HEK293 (cell line): ENCODE data around the gene CACNA2D3.

Experiments
- CTCF ChIA-PET: fragments of 350-600 bp; formaldehyde crosslinking; extraction: SDS; loops from one replicate; lab custom pipeline; 2021; ENCODE audit warnings: antibody characterized with exemption; lab: Yijun Ruan, JAX
- POLR2A ChIA-PET: fragments of 300-600 bp; formaldehyde crosslinking; extraction: SDS; loops from one replicate; lab custom pipeline; 2020; ENCODE audit warnings: antibody characterized with exemption, inconsistent platforms; lab: Yijun Ruan, JAX
- H3K27ac ChIP-seq: fragments of 200-500 bp; sonication (Bioruptor generic); 2 replicates; pipeline ENCODE4 v1.5.1; 2014; ENCODE audit warnings: low read depth, low read length, control low read depth, inconsistent platforms; ENCODE audit errors: extremely low read depth
- H3K36me3 ChIP-seq, 2 experiments: fragments of 200-500 bp in 1 of 2; sonication (Bioruptor generic) in 1 of 2; 1 replicate in 1 of 2; 2 replicates in 1 of 2; pipeline ENCODE4 v1.5.1; 2014 to 2017; ENCODE audit warnings: inconsistent platforms in 2 of 2, low read length in 2 of 2; ENCODE audit not compliant: control insufficient read depth in 2 of 2, insufficient read depth in 1 of 2
- H3K4me1 ChIP-seq: fragments of 200-500 bp; sonication (Bioruptor generic); 2 replicates; pipeline ENCODE4 v1.5.1; 2014; ENCODE audit warnings: mild to moderate bottlenecking, low read length, inconsistent platforms; ENCODE audit not compliant: control insufficient read depth, insufficient read depth
- H3K4me3 ChIP-seq: 2 replicates; pipeline ENCODE4 v1.5.1; 2011; ENCODE audit warnings: low read depth, mild to moderate bottlenecking, control low read depth, low read length, moderate library complexity
- H3K9me3 ChIP-seq: fragments of 200-500 bp; sonication (Bioruptor generic); 2 replicates; pipeline ENCODE4 v1.5.1; 2014; ENCODE audit warnings: low read depth, low read length, inconsistent platforms; ENCODE audit not compliant: control insufficient read depth, insufficient read depth
- AEBP2 ChIP-seq: fragments of 450-650 bp; formaldehyde crosslinking; IDR thresholded peaks from 2 replicates; pipeline ENCODE4 v1.5.1; 2016; ENCODE audit warnings: missing biosample characterization, missing genetic modification characterization, borderline replicate concordance
- FEZF1 ChIP-seq: fragments of 450-650 bp; formaldehyde crosslinking; IDR thresholded peaks from 2 replicates; pipeline ENCODE4 v1.5.1; 2016; ENCODE audit warnings: missing biosample characterization, missing genetic modification characterization
- GFI1B ChIP-seq: fragments of 450-650 bp; formaldehyde crosslinking; IDR thresholded peaks from 2 replicates; pipeline ENCODE4 v1.5.1; 2016; ENCODE audit warnings: missing biosample characterization, missing genetic modification characterization
- KLF16 ChIP-seq: fragments of 450-650 bp; formaldehyde crosslinking; IDR thresholded peaks from 2 replicates; pipeline ENCODE4 v1.5.1; 2017; ENCODE audit warnings: missing biosample characterization, missing genetic modification characterization
- MEIS1 ChIP-seq: sonication (generic); formaldehyde crosslinking; IDR thresholded peaks from 2 replicates; pipeline ENCODE4 v1.8.1; 2022; ENCODE audit warnings: missing genetic modification reagents, mild to moderate bottlenecking, borderline replicate concordance
- TCF7L2 ChIP-seq: IDR thresholded peaks from 2 replicates; pipeline ENCODE4 v1.6.1; 2011; ENCODE audit warnings: low read depth, mild to moderate bottlenecking, inconsistent platforms, low read length, moderate library complexity, borderline replicate concordance
- ZBTB48 ChIP-seq: fragments of 450-650 bp; formaldehyde crosslinking; IDR thresholded peaks from 2 replicates; pipeline ENCODE4 v1.5.1; 2016; ENCODE audit warnings: missing biosample characterization, missing genetic modification characterization
- ZBTB7A ChIP-seq: fragments of 450-650 bp; formaldehyde crosslinking; IDR thresholded peaks from 2 replicates; pipeline ENCODE4 v1.5.1; 2016; ENCODE audit warnings: low read depth, missing biosample characterization, missing genetic modification characterization
- ZIC2 ChIP-seq: fragments of 450-650 bp; formaldehyde crosslinking; IDR thresholded peaks from 2 replicates; pipeline ENCODE4 v1.5.1; 2016; ENCODE audit warnings: missing biosample characterization, missing genetic modification characterization
- ZNF121 ChIP-seq: fragments of 450-650 bp; formaldehyde crosslinking; IDR thresholded peaks from 2 replicates; pipeline ENCODE4 v1.5.1; 2016; ENCODE audit warnings: missing biosample characterization, missing genetic modification characterization
- ZNF19 ChIP-seq: fragments of 450-650 bp; formaldehyde crosslinking; IDR thresholded peaks from 2 replicates; pipeline ENCODE4; 2016; ENCODE audit warnings: missing biosample characterization, missing genetic modification characterization, low read depth
- ZNF202 ChIP-seq: fragments of 450-650 bp; formaldehyde crosslinking; IDR thresholded peaks from 2 replicates; pipeline ENCODE4 v1.5.1; 2016; ENCODE audit warnings: missing biosample characterization, missing genetic modification characterization, borderline replicate concordance
- ZNF280D ChIP-seq: fragments of 450-650 bp; formaldehyde crosslinking; IDR thresholded peaks from 2 replicates; pipeline ENCODE4 v1.5.1; 2016; ENCODE audit warnings: missing biosample characterization, missing genetic modification characterization
- ZNF324 ChIP-seq: fragments of 450-650 bp; formaldehyde crosslinking; IDR thresholded peaks from 2 replicates; pipeline ENCODE4 v1.5.1; 2016; ENCODE audit warnings: missing biosample characterization, missing genetic modification characterization
- ZNF341 ChIP-seq: fragments of 450-650 bp; formaldehyde crosslinking; IDR thresholded peaks from 2 replicates; pipeline ENCODE4; 2016; ENCODE audit warnings: low read depth, missing biosample characterization, missing genetic modification characterization
- ZNF366 ChIP-seq: fragments of 450-650 bp; formaldehyde crosslinking; conservative IDR thresholded peaks from 2 replicates; pipeline ENCODE4 v1.5.1; 2016; ENCODE audit warnings: missing biosample characterization, missing genetic modification characterization
- ZNF510 ChIP-seq: fragments of 450-650 bp; formaldehyde crosslinking; IDR thresholded peaks from 2 replicates; pipeline ENCODE4 v1.5.1; 2018; ENCODE audit warnings: mild to moderate bottlenecking, missing genetic modification characterization, missing biosample characterization; ENCODE audit not compliant: insufficient replicate concordance
- ZNF529 ChIP-seq: fragments of 450-650 bp; formaldehyde crosslinking; IDR thresholded peaks from 2 replicates; pipeline ENCODE4 v1.5.1; 2017; ENCODE audit warnings: missing genetic modification characterization, missing biosample characterization; ENCODE audit not compliant: insufficient replicate concordance
- ZNF555 ChIP-seq: fragments of 450-650 bp; formaldehyde crosslinking; conservative IDR thresholded peaks from 2 replicates; pipeline ENCODE4 v1.5.1; 2017; ENCODE audit warnings: missing biosample characterization, mild to moderate bottlenecking, missing genetic modification characterization, inconsistent platforms
- ZNF558 ChIP-seq: fragments of 450-650 bp; formaldehyde crosslinking; IDR thresholded peaks from 2 replicates; pipeline ENCODE4 v1.5.1; 2016; ENCODE audit warnings: missing biosample characterization, missing genetic modification characterization
- ZNF610 ChIP-seq: fragments of 450-650 bp; formaldehyde crosslinking; IDR thresholded peaks from 2 replicates; pipeline ENCODE4 v1.5.1; 2016; ENCODE audit warnings: missing biosample characterization, missing genetic modification characterization, borderline replicate concordance
- ZNF624 ChIP-seq: fragments of 450-650 bp; formaldehyde crosslinking; IDR thresholded peaks from 2 replicates; pipeline ENCODE4 v1.5.1; 2017; ENCODE audit warnings: missing biosample characterization, missing genetic modification characterization
- ZNF664 ChIP-seq: fragments of 450-650 bp; formaldehyde crosslinking; IDR thresholded peaks from 2 replicates; pipeline ENCODE4 v1.5.1; 2016; ENCODE audit warnings: missing biosample characterization, missing genetic modification characterization
- ZNF701 ChIP-seq: fragments of 450-650 bp; formaldehyde crosslinking; IDR thresholded peaks from 2 replicates; pipeline ENCODE4 v1.5.1; 2016; ENCODE audit warnings: missing biosample characterization, missing genetic modification characterization
- ZSCAN23 ChIP-seq: fragments of 450-650 bp; formaldehyde crosslinking; IDR thresholded peaks from 2 replicates; pipeline ENCODE4 v1.5.1; 2016; ENCODE audit warnings: missing biosample characterization, missing genetic modification characterization
- ZXDB ChIP-seq: fragments of 450-650 bp; formaldehyde crosslinking; IDR thresholded peaks from 2 replicates; pipeline ENCODE4 v1.5.1; 2016; ENCODE audit warnings: missing biosample characterization, missing genetic modification characterization
- TF ChIP-seq, protein P1 (sequence below): fragments of 450-650 bp; formaldehyde crosslinking; IDR thresholded peaks from 2 replicates; pipeline ENCODE4 v1.5.1; 2016; ENCODE audit warnings: missing biosample characterization, missing genetic modification characterization
- TF ChIP-seq, protein P2 (sequence below): fragments of 450-650 bp; formaldehyde crosslinking; IDR thresholded peaks from 2 replicates; pipeline ENCODE4 v1.5.1; 2016; ENCODE audit warnings: missing biosample characterization, missing genetic modification characterization

Gene CACNA2D3

DNA sequence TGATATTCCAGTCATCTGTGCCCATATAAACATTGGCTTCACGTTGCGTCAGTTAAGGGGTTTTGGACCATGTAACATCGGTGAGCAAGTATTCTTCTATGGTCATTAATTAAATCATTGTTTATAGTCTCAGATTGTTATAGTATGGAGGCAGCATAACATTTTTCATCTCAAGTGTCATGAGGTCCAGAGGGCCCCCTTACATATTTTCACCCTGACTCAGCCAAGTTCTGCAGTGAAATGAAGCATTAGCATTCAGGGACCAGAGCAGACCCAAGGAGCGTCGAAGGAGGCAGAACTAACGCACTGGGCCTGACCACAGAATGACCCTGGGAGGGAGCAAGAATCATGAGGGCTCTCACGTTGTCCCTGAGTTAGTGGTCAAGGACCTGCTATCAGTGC lies 634.0 kb downstream of the CACNA2D3 start:
- Histone ChIP-seq H3K4me1 (no peaks in the 10 kb centered on the region), H3K36me3 (no peaks in the 10 kb centered on the region), H3K4me3 (no peak overlapping the region), H3K27ac (no peak overlapping the region), H3K9me3 (no peaks in the 10 kb centered on the region)
- ChIA-PET CTCF (no interaction called here), POLR2A (no interaction called here)
- no peak for TF ChIP-seq AEBP2 (tag by site-specific recombination)
- no peak for TF ChIP-seq ZNF202 (tag by site-specific recombination)
- no peak for TF ChIP-seq FEZF1 (tag by site-specific recombination)
- TF ChIP-seq ZNF19 = no peak
- TF ChIP-seq TCF7L2 = no peak
- TF ChIP-seq ZNF558 (tag by site-specific recombination) = no peak
- no peak for TF ChIP-seq ZNF280D (tag by site-specific recombination)
- TF ChIP-seq ZBTB48 (tag by site-specific recombination) = no peak
- no peak for TF ChIP-seq ZNF121 (tag by site-specific recombination)
- TF ChIP-seq ZNF701 (tag by site-specific recombination) = no peak
- no peak for TF ChIP-seq ZNF529
- TF ChIP-seq ZBTB7A (tag by site-specific recombination) = no peak

- H3K27ac ChIP-seq = no peak overlapping the region
- no peak for TF ChIP-seq MEIS1
- TF ChIP-seq ZNF664 (tag by site-specific recombination) = no peak
- no peak for TF ChIP-seq ZSCAN23 (tag by site-specific recombination)
- no peak for TF ChIP-seq ZNF324
- no peaks in the 10 kb centered on the region for H3K36me3 ChIP-seq
- H3K9me3 ChIP-seq = no peaks in the 10 kb centered on the region
- H3K4me3 ChIP-seq = no peak overlapping the region
- ChIA-PET POLR2A (no interaction called here), CTCF (no interaction called here)
- no peaks in the 10 kb centered on the region for H3K4me1 ChIP-seq
Measured at GRCh38 chr3:54758461-54758860, 636.1 kb downstream of the CACNA2D3 start.

DNA sequence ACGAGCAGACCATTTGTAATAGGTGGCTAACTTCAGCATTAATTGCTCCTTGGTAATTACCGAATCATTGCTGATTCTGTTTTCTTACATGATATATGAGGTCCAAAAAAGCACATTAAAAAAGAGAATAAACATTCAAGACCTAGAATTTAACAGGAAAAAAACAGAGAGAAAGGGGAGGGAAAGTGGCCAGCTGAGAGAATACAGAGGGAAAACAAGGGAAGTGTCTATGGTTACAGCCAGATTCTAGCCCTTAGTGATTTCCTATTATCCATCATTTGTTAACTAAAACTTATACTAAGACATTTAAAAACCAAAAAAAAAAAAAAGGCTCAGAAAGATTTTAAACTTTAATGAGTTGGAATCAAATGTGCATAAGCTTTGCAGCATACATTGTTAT lies 636.8 kb downstream of the CACNA2D3 start:
- TF ChIP-seq GFI1B (tag by site-specific recombination) (no peak), KLF16 (tag by site-specific recombination) (no peak), ZNF610 (tag by site-specific recombination) (no peak), ZNF366 (tag by site-specific recombination) (no peak), ZNF510 (tag by site-specific recombination) (no peak), ZNF624 (no peak), ZBTB48 (tag by site-specific recombination) (no peak), ZXDB (tag by site-specific recombination) (no peak), ZNF555 (no peak), ZIC2 (tag by site-specific recombination) (no peak), ZNF341 (tag by site-specific recombination) (no peak), FEZF1 (tag by site-specific recombination) (no peak)
- TF ChIP-seq, protein P1, sequence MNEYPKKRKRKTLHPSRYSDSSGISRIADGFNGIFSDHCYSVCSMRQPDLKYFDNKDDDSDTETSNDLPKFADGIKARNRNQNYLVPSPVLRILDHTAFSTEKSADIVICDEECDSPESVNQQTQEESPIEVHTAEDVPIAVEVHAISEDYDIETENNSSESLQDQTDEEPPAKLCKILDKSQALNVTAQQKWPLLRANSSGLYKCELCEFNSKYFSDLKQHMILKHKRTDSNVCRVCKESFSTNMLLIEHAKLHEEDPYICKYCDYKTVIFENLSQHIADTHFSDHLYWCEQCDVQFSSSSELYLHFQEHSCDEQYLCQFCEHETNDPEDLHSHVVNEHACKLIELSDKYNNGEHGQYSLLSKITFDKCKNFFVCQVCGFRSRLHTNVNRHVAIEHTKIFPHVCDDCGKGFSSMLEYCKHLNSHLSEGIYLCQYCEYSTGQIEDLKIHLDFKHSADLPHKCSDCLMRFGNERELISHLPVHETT (tag by site-specific recombination) = no peak
- TF ChIP-seq, protein P2, sequence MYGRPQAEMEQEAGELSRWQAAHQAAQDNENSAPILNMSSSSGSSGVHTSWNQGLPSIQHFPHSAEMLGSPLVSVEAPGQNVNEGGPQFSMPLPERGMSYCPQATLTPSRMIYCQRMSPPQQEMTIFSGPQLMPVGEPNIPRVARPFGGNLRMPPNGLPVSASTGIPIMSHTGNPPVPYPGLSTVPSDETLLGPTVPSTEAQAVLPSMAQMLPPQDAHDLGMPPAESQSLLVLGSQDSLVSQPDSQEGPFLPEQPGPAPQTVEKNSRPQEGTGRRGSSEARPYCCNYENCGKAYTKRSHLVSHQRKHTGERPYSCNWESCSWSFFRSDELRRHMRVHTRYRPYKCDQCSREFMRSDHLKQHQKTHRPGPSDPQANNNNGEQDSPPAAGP (tag by site-specific recombination) = no peak
- Histone ChIP-seq H3K4me3 (no peak overlapping the region), H3K9me3 (no peaks in the 10 kb centered on the region), H3K27ac (no peak overlapping the region), H3K4me1 (no peaks in the 10 kb centered on the region), H3K36me3 (no peaks in the 10 kb centered on the region)
- CTCF ChIA-PET = no interaction called here
- POLR2A ChIA-PET = no interaction called here
